Measurements from ENCODE around the gene CFAP74. TPM values are rescaled to one million over a fixed set of nuclear protein-coding genes. Genes with fewer than 3 reads are reported as not detected.

Gene CFAP74
- total and polyA plus RNA-seq, 9 of the 15 experiments (the other 6 are each of a cell fraction or from before 2014, with no cell fraction given): 0.03 to 0.15 (median 0.05) TPM; not detected in 6

DNA sequence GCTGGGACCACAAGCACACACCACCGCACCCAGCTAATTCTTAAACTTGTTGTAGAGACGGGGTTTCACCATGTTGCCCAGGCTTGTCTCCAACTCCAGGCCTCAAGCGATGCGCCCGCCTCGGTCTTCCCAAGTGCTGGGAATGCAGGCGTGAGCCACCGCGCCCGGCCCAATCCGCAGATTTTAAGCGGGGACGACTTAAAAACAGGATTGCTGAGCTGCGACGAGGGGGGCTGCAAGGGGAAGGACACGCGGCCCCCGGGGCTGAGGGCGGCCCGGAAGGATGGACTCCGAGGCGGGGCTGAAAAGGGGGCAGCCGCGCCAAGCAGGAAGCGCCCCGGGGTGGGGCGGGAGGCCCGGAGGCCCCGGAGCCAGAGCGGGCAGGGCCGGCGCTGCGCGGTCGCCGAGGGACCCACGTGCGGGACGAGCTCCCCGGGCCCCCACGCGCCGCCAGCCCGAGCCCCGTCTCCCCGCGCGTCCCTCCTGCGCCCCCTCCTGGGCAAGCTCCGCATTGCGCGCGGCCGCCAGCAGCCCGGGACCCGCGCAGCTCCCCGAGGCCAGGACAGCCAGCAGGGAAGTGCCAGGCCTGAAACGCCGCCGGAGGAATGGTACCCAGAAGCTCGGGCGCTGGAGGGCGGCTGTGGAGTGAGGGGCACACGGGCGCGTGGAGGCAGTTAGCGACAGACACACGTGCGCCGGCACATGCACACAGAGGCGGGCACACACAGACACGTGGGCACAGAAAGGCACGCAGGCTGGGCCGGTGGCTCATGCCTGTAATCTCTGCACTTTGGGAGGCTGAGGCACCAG, 41.1 kb upstream of the CFAP74 start (continued):
- TF ChIP-seq, protein P1, sequence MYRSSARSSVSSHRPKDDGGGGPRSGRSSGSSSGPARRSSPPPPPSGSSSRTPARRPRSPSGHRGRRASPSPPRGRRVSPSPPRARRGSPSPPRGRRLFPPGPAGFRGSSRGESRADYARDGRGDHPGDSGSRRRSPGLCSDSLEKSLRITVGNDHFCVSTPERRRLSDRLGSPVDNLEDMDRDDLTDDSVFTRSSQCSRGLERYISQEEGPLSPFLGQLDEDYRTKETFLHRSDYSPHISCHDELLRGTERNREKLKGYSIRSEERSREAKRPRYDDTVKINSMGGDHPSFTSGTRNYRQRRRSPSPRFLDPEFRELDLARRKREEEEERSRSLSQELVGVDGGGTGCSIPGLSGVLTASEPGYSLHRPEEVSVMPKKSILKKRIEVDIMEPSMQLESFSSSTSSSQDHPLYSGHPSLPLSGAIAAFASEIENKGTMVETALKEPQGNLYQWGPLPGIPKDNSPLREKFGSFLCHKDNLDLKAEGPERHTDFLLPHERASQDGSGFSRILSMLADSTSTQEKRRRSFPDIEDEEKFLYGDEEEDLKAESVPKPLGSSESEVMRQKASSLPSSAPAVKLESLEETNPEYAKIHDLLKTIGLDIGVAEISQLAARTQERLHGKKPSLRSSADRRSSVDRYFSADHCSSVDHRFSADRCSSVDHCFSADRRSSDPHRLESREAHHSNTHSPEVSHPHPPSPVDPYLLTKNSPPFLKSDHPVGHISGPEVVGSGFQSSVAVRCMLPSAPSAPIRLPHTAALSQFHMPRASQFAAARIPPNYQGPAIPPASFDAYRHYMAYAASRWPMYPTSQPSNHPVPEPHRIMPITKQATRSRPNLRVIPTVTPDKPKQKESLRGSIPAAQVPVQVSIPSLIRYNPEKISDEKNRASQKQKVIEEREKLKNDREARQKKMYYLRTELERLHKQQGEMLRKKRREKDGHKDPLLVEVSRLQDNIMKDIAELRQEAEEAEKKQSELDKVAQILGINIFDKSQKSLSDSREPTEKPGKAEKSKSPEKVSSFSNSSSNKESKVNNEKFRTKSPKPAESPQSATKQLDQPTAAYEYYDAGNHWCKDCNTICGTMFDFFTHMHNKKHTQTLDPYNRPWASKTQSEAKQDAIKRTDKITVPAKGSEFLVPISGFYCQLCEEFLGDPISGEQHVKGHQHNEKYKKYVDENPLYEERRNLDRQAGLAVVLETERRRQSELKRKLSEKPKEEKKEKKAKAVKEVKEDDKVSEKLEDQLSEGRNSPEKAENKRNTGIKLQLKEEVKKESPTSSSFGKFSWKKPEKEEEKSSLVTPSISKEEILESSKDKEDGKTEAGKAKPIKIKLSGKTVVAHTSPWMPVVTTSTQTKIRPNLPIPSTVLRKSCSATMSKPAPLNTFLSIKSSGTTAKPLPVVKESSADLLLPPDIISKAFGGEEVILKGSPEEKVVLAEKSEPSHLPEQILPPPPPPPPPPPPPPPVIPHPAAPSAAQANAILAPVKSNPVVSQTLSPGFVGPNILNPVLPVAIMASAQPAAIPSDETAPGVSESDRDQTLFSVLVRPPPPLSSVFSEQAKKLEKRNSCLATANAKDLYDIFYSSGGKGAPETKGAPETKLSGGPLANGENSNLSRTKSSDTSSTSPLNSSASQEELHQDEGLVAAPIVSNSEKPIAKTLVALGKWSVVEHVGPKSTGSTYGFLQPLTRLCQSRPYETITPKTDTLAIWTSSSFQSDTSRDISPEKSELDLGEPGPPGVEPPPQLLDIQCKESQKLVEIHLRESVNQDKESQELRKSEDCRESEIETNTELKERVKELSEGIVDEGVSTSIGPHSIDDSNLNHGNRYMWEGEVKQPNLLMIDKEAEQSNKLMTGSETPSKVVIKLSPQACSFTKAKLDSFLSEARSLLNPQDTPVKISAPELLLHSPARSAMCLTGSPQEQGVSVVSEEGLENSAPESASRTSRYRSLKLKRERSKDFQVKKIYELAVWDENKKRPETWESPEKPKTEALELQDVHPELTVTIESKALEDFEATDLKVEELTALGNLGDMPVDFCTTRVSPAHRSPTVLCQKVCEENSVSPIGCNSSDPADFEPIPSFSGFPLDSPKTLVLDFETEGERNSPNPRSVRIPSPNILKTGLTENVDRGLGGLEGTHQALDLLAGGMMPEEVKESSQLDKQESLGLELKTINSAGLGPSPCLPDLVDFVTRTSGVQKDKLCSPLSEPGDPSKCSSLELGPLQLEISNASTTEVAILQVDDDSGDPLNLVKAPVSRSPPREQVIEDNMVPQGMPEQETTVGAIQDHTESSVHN (IDR thresholded peaks at IDR 0.05; ENCODE audit: borderline replicate concordance in 1 of 2, low read depth in 1 of 2): no peak
- TF ChIP-seq, protein P2, sequence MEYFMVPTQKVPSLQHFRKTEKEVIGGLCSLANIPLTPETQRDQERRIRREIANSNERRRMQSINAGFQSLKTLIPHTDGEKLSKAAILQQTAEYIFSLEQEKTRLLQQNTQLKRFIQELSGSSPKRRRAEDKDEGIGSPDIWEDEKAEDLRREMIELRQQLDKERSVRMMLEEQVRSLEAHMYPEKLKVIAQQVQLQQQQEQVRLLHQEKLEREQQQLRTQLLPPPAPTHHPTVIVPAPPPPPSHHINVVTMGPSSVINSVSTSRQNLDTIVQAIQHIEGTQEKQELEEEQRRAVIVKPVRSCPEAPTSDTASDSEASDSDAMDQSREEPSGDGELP (CRISPR knock-in tag; IDR thresholded peaks at IDR 0.05; ENCODE audit: borderline replicate concordance): no peak; the same call in 1 of the 2 replicates
- TF ChIP-seq TAF15 (IDR thresholded peaks at IDR 0.05; ENCODE audit: low read depth, low read length) (no peak), YY1 (IDR thresholded peaks at IDR 0.05; ENCODE audit: borderline replicate concordance in 1 of 3, control insufficient read depth in 1 of 3, extremely low read depth in 1 of 3, insufficient read depth in 3 of 3, insufficient read length in 1 of 3, insufficient replicate concordance in 2 of 3, low read depth in 1 of 3, low read length in 2 of 3) (peak in 1 of 3 experiments; percentile 16), PYGO2 (tag; IDR thresholded peaks at IDR 0.05) (no peak), SIN3B (IDR thresholded peaks at IDR 0.05; ENCODE audit: low read depth) (0 out of 2 replicates have a peak, but pooled peaks have one; percentile 42), ZNF146 (CRISPR knock-in tag; IDR thresholded peaks at IDR 0.05; ENCODE audit: unreplicated experiment) (no peak), XRCC5 (IDR thresholded peaks at IDR 0.05; ENCODE audit: low read depth, low read length) (0 out of 2 replicates have a peak, but pooled peaks have one; percentile 20), ZNF124 (CRISPR knock-in tag; IDR thresholded peaks at IDR 0.05) (no peak), CREBBP (IDR thresholded peaks at IDR 0.05; ENCODE audit: low read depth, low read length) (no peak), SAFB (IDR thresholded peaks at IDR 0.05; ENCODE audit: borderline replicate concordance, low read depth, low read length) (peak; percentile 78), TFAM (CRISPR knock-in tag; conservative IDR thresholded peaks at IDR 0.05) (no peak)
- TF ChIP-seq, protein P3, sequence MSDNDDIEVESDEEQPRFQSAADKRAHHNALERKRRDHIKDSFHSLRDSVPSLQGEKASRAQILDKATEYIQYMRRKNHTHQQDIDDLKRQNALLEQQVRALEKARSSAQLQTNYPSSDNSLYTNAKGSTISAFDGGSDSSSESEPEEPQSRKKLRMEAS (CRISPR knock-in tag; IDR thresholded peaks at IDR 0.05): peak; percentile 38
- TF ChIP-seq, protein P4, sequence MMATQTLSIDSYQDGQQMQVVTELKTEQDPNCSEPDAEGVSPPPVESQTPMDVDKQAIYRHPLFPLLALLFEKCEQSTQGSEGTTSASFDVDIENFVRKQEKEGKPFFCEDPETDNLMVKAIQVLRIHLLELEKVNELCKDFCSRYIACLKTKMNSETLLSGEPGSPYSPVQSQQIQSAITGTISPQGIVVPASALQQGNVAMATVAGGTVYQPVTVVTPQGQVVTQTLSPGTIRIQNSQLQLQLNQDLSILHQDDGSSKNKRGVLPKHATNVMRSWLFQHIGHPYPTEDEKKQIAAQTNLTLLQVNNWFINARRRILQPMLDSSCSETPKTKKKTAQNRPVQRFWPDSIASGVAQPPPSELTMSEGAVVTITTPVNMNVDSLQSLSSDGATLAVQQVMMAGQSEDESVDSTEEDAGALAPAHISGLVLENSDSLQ (IDR thresholded peaks at IDR 0.05): no peak
